Measurements from ENCODE around the gene ZFYVE26. TPM values are rescaled to one million over a fixed set of nuclear protein-coding genes. Genes with fewer than 3 reads are reported as not detected.
A peak's percentile ranks its signal among the peaks of the same experiment; 100 is the strongest.

Gene ZFYVE26
- total and polyA plus RNA-seq, 10 of the 15 experiments (the other 5 are each of a cell fraction or from before 2014, with no cell fraction given): 1.00 to 25.6 (median 12.0) TPM

GRCh38 chr14:67816326-67817002, at the start of gene ZFYVE26 (continued):
- TF ChIP-seq HSF1 (IDR thresholded peaks at IDR 0.05; ENCODE audit: low read depth, low read length) (no peak), EED (IDR thresholded peaks at IDR 0.05; ENCODE audit: low read depth) (peak; percentile 98), E2F4 (IDR thresholded peaks at IDR 0.05; ENCODE audit: low read depth, low read length) (no peak), CHD2 (IDR thresholded peaks at IDR 0.05; ENCODE audit: borderline replicate concordance, low read depth, low read length) (no peak), FOXK2 (IDR thresholded peaks at IDR 0.05) (no peak), BCL11A (IDR thresholded peaks at IDR 0.05; ENCODE audit: low read depth, low read length) (peak; percentile 75), MEF2A (IDR thresholded peaks at IDR 0.05; ENCODE audit: insufficient read depth, low read depth, low read length) (peak; percentile 65; the same call in 1 of the 2 replicates), ASH2L (IDR thresholded peaks at IDR 0.05; ENCODE audit: borderline replicate concordance, low read depth) (no peak), SIX5 (IDR thresholded peaks at IDR 0.05; ENCODE audit: low read depth, low read length, severe bottlenecking) (peak; percentile 29), NFXL1 (IDR thresholded peaks at IDR 0.05; ENCODE audit: borderline replicate concordance) (no peak), E4F1 (IDR thresholded peaks at IDR 0.05; ENCODE audit: borderline replicate concordance, partially characterized antibody) (peak; percentile 57), ZZZ3 (IDR thresholded peaks at IDR 0.05; ENCODE audit: control insufficient read depth, insufficient read length, low read depth) (no peak), STAT3 (IDR thresholded peaks at IDR 0.05; ENCODE audit: low read depth, low read length) (peak; percentile 74; the same call in 1 of the 2 replicates), SUPT20H (IDR thresholded peaks at IDR 0.05; ENCODE audit: borderline replicate concordance, control insufficient read depth, low read depth, low read length) (no peak), NFIC (IDR thresholded peaks at IDR 0.05; ENCODE audit: low read depth, low read length) (peak; percentile 84), NR2F1 (conservative IDR thresholded peaks at IDR 0.05) (peak; percentile 93), ZBED1 (IDR thresholded peaks at IDR 0.05; ENCODE audit: borderline replicate concordance) (0 out of 2 replicates have a peak, but pooled peaks have one; percentile 34), TARDBP (IDR thresholded peaks at IDR 0.05; ENCODE audit: borderline replicate concordance) (0 out of 2 replicates have a peak, but pooled peaks have one; percentile 17), ZNF274 (IDR thresholded peaks at IDR 0.05; ENCODE audit: insufficient read depth, insufficient read length) (no peak), NKRF (conservative IDR thresholded peaks at IDR 0.05) (peak; percentile 94), BACH1 (IDR thresholded peaks at IDR 0.05; ENCODE audit: borderline replicate concordance) (no peak; the same call in 1 of the 2 replicates), RB1 (IDR thresholded peaks at IDR 0.05; ENCODE audit: borderline replicate concordance) (0 out of 2 replicates have a peak, but pooled peaks have one; percentile 51), CBFB (IDR thresholded peaks at IDR 0.05; ENCODE audit: low read depth) (peak; percentile 69), IRF4 (IDR thresholded peaks at IDR 0.05; ENCODE audit: low read depth, low read length) (peak; percentile 95), SMC3 (IDR thresholded peaks at IDR 0.05; ENCODE audit: borderline replicate concordance, low read length) (no peak), NBN (IDR thresholded peaks at IDR 0.05) (peak; percentile 95)

Data from GM12878 (cell line).